Cortex of kidney (tissue), 1 donor: ENCODE data around the gene CTNNA2.

Experiments used
- DNase-seq: peaks from one replicate; lab custom pipeline; 2025; lab: John Stamatoyannopoulos, UW

Gene CTNNA2

GRCh38 chr2:79512442-79513401 is at the start of gene CTNNA2:
CTNNA2 (plus strand) TSS chr2:79513051.
- DNase-seq: no peak

DNA sequence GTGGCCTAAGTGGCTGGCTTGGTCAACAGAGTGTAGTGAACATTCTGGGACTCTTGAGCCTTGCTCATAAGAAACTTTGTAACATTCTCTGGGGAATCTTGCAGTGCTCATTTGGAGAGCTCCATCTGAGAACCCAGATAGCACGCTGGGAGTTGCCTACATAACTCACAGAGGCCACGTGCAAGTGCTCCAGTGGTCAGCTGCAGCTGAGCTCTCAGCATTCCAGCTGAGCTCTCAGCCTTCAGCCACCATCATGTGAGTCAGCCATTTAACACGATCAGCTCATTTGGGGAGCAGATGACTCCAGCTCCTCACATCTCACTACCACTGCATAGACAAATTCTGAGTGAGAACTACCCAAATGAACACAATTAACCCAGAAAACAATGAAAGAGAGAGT is 25.5 kb upstream of the CTNNA2 start:
- no peak for DNase-seq

DNA sequence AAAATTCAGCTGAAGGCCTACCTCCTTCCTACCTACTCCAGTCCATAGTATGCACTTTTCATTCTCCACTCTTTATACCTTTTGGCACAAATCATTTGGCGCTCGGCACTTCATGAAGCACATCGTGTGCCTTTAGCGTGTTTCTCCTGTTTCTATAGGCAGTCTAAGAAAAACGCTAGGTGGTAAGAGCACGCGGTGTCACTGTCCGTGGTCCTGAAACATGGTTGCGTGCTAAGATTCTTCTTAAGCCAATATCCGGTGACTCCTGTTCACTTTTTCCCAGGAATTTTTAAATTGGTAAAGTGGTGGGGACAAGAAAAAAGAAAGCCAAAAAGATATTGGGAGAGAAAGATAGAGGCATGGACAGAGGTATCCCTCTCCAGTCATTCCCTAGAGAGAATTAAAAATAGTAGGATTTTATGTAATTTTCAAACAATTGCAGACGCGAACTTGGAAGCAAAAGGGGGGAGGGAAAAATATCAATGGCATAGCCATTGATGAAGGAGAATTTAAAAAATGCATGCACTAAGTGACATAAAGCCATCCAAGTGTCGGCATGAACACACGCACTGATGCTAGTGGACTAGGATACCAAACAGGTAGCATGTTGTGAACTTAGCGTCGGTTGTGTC is 1.4 kb upstream of the CTNNA2 start:
- no peak for DNase-seq

DNA sequence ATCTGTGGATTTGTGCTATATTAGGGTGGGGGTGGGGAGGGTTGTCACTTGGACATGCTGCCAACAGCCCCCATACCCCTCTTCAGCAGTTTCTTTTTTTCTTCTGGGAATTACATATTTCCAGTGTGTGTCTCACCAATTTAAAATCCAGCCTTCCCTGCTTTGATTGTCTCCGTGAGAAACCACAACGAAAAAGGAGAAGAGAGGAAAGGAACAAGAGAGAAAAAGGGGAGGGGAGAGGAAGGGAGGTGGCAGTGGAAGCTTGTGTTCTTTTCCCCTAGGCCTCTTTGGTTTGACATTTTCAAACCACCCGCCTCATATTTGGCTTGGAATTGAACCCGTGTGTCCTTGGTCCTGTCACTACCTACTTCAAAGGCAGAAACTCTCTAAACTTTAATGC is 860 bp downstream of the CTNNA2 start:
- no peak for DNase-seq

DNA sequence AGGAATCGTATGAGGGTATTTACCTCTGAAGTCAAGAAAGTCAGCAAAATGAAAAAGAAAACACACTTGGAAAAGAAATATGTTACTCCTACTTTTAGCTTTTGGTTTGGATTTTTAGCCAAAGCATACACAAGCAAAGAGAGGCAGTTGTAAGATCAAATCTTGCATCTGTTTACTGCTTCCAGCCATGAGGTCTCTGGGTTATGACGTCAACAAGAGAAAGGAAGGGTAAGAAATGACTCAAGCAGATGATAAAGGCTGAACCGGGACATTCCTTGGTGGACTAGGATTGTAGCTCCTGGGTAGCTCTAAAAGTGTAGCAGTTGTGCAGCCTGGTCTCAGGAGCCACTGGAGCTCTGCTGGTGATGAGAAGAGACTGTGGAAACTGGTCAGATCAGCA is 16.8 kb downstream of the CTNNA2 start:
- no peak for DNase-seq

GRCh38 chr2:79530443-79530842 is 17.6 kb downstream of the CTNNA2 start:
- no peak for DNase-seq

- DNase-seq: no peak
Observed at GRCh38 chr2:79547568-79547967, 34.7 kb downstream of the CTNNA2 start.

DNA sequence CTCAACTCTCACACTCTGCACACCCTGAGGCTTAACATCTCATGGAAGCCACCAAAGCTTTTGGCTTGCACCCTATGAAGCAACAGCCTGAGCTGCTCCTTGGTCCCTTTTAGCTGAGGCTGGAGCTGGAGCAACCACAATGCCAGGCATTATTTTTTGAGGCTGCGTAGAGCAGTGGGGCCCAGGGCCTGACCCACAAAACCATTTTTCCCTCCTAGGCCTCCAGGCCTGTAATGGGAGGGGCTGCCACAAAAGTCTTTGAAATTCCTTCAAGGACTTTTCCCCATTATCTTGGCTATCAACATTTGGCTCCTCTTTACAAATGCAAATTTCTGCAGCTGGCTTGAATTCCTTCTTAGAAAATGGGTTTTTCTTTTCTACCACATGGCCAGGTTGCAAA is 39.8 kb downstream of the CTNNA2 start:
- DNase-seq: no peak

DNA sequence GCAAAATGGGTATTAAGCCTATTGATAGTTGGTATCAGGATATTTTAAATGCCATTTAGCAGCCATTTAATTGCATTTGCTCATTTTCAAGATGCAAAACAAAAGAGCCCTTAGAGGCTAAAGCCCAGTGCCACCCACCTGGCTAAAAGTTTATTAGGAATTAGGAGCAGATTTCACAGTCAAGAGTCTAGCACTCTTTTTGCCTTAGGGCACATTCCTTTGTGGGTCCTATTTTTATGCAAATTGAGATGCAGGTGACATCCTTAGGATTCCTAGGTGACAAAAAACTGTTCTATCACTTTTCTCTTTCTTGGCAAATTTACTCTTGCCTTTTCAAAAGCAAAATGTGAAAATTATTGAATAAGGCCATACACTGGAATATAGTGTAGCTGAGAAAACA is 42.0 kb downstream of the CTNNA2 start:
- no peak for DNase-seq

GRCh38 chr2:79564065-79564464 is 51.2 kb downstream of the CTNNA2 start:
- DNase-seq: no peak

- DNase-seq: no peak
Observed at GRCh38 chr2:79569048-79569447, 56.2 kb downstream of the CTNNA2 start.

DNA sequence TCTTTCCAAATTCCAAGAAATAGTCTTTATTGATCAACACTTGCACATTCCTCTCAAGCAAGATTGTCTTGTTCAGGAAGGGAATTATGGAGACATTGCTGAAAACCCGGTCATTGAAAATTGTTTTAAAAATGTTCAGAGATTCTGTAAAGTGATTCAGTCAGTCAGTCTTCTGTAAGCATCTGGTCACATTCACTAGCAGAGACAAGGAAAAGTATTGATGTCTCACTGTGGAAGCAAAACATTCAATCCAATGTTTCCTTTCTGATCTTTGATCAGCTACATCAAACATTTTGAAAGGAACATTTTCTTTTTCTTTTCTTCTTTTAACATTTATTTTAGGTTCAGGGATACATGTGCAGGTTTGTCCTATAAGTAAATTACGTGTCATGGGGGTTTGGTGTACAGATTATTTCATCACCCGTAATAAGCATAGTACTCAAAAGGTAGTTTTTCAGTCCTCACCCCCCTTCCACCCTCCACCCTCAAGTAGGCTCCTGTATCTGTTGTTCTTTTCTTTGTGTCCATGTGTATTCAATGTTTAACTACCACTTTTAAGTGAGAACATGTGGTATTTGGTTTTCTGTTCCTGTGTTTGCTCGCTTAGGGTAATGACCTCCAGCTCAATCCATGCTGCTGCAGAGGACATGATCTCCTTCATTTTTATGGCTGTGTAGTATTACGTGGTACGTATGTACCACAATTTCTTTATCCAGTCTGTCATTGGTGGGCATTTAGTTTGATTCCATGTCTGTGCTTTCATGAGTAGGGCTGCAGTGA is 61.2 kb downstream of the CTNNA2 start:
- DNase-seq: no peak

DNA sequence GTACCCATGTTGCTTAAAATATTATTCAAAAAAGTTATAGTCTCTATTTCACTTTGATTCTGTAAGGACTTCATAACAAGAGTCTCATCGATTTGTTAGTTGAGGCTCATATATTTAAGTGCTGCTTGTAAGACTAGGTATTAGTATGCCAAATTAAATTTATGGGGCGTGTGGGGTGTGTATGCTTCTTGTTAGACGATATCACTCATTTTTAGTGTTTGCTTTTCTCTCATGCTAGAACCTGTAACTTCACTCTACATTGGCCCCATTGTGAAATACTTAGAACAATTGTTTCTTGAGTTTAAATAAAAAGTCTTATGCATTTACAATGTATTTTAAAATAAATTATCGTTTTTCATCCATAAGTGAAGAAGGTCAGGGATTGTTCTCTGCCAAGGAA is 63.6 kb downstream of the CTNNA2 start:
- no peak for DNase-seq

- DNase-seq: no peak
Observed at GRCh38 chr2:79578952-79579351, 66.1 kb downstream of the CTNNA2 start.

GRCh38 chr2:79580175-79580574 is 67.3 kb downstream of the CTNNA2 start:
- DNase-seq: no peak

- DNase-seq: no peak
Observed at GRCh38 chr2:79585701-79586433, 73.0 kb downstream of the CTNNA2 start.

- no peak for DNase-seq
Observed at GRCh38 chr2:79591281-79591680, 78.4 kb downstream of the CTNNA2 start.

- DNase-seq: no peak
Observed at GRCh38 chr2:79593237-79593867, 80.5 kb downstream of the CTNNA2 start.

GRCh38 chr2:79596403-79596802 is 83.6 kb downstream of the CTNNA2 start:
- DNase-seq: no peak

GRCh38 chr2:79604748-79605147 is 91.9 kb downstream of the CTNNA2 start:
- no peak for DNase-seq

GRCh38 chr2:79611448-79612016 is 98.7 kb downstream of the CTNNA2 start:
- DNase-seq: no peak
